ENCODE results near the gene KATNB1.
A peak's percentile ranks its signal among the peaks of the same experiment; 100 is the strongest.
"Not testable (repeated sequence)": the region's sequence is repeated elsewhere in the genome, so short reads cannot be mapped to it uniquely, and the experiment has no call there.

Gene KATNB1

DNA sequence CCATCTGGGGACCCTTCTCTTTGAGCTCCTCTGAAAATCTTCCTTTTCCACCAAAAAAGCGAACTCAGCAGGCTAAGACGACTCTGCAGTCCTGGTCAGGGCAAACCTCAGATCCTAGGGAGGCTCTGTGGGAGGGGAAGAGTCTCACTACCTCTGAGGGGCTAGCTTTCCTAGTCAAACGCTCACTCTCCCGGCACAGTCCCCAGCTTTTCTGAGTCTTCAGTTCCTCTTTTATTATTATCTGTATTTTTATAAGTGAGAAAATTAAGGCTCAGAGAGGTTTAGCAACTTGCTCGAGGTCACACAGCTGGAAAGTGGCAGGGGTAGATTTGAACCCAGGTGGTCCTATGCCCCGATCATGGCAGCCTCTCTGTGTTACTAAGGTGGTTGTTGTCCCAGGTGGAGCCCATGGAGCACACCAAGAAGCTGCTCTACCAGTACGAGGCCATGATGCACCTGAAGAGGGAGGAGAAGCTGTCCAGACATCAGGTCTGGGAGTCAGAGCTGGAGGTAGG, 9.1 kb upstream of the KATNB1 start:
- no peak for DNase-seq

DNA sequence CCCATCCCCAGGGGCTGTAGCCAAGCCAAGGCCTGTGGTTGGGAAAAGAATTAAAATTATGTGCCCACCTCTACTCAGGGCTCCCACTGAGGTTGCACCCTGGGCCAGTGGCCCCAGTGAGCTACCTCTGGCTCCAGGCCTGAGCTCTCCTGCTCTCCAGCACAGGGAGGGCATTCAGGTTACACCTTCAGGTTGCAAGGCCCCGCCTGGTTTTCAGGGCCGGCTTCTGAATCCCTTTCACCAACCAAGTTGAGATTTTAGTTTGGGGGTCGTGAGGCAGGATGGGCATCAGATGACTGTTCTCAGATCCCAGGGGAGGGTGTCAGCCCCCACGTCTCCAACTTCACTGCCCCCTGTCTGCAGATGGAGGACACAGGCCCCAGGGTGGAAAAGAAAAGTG, 8.0 kb upstream of the KATNB1 start:
- no peak for DNase-seq

DNA sequence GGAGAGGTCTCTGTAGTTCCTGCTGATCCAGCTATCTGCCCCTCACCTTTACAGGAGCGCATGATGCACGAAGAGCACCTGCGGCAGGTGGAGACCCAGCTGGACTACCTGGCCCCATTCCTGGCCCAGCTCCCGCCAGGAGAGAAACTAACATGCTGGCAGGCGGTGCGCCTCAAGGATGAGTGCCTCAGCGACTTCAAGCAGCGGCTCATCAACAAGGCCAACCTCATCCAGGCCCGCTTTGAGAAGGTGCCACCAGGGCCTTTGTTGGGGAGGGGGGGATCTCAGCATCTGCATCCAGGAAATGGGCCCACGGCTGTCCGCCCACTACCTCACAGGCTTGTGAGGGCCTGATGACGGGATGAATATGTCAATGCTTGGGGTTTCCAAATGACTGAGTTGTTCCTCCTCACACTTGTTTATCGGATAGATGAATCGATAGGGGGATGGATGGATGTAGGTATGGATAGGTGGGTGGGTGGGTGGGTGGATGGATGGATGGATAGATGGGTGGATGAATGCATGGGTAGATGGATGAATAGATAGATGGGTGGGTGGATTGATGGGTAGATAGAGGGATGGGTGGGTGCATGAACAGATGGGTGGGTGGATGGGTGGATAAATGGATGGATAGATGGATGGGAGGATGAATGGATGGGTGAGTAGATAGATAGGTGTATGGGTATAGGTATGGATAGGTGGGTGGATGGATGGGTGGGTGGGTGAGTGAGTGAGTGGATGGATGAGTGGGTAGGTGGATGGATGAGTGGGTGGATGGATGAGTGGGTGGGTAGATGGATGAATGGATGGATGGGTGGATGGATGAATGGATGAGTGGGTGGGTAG, 7.0 kb upstream of the KATNB1 start:
- no peak for DNase-seq

DNA sequence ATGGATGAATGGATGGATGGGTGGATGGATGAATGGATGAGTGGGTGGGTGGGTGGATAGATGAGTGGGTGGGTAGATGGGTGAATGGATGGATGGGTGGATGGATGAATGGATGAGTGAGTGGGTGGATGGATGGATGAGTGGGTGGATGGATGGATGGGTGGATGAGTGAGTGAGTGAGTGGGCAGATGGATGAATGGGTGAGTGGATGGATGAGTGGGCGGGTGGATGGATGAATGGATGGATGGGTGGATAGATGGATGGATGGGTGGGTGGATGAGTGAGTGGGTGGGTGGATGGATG, 6.4 kb upstream of the KATNB1 start:
- DNase-seq, result no peak

DNA sequence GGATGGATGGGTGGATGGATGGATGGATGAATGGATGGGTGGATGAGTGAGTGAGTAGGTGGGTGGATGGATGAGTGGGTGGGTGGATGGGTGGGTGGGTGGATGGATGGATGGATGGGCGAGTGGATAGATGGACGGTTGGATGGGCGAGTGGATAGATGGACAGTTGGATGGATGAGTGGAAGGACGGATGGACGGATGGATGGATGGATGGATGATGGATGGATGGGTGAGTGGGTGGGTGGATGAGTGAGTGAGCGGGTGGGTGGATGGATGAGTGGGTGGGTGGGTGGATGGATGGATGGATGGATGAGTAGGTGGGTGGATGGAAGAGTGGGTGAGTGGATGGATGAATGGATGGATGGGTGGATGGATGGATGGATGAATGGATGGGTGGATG, 5.7 kb upstream of the KATNB1 start:
- DNase-seq, result not testable (repeated sequence)

DNA sequence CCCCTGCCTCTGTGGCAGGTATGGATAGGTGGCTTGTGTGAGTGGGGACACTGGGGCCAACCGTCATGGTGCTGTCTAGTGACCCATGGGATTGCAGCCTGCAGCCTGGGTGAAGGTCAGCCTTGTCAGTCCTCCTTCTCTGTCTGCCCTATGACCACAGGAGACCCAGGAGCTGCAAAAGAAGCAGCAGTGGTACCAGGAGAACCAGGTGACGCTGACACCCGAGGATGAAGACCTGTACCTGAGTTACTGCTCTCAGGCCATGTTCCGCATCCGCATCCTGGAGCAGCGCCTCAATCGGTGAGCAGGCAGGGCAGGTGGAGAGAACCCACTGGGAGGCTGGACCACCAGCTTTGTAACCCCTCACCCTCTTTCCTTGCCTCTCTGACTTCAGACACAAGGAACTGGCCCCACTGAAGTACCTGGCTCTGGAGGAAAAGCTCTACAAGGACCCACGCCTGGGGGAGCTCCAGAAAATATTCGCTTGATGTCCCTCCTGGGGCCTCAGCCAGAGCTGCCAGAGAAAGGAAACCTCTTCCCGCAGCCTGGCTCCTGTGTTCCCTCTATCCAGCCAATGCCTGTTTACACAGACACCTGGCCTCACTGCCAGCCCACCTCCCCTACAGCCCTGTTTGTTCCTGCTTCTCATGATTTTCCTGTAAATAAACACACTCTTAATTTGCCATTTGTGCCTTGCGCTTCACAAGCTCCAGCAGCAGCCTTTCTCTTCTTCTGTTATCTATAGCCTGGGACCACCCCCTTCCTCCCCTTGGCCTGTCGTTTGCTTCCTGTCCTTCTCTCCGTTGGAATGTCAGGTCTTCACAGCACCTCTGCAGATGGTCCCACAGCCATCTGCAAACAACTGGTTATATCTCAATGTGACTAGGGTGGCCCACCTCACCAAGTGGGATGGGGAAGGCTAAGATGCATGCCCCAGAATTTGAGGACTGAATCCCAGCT, 4.5 kb upstream of the KATNB1 start:
- DNase-seq, result no peak

DNA sequence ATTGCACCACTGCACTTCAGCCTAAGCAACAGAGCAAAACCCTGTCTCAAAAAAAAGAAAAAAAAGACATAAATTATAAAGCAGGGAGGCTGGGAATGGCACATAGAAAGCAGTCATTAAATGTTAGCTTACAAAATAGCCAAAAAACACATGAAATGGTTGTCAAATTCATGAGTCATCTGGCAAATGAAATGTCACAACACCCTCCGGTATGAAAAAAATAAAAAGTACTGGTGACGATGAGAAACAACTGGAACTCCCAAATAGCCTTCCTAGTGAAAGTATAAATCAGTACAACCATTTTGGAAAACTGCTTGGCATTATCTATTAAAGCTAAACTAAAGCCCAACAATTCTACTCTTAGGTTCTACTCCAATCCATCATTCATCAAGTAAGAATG, 3.5 kb upstream of the KATNB1 start:
- no peak for DNase-seq

DNA sequence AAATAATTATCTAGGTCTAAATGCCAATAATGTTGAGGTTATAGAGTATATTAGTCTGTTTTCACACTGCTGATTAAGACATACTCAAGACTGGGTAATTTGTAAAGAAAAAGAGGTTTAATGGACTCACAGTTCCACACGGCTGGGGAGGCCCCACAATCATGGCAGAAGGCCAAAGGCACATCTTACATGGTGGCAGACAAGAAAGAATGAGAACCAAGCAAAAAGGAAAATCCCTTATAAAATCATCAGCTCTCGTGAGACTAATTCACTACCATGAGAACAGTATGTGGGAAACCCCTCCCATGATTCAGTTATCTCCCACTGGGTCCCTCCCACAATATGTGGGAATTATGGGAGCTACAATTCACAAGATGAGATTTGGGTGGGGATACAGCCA, 2.9 kb upstream of the KATNB1 start:
- DNase-seq, result no peak

DNA sequence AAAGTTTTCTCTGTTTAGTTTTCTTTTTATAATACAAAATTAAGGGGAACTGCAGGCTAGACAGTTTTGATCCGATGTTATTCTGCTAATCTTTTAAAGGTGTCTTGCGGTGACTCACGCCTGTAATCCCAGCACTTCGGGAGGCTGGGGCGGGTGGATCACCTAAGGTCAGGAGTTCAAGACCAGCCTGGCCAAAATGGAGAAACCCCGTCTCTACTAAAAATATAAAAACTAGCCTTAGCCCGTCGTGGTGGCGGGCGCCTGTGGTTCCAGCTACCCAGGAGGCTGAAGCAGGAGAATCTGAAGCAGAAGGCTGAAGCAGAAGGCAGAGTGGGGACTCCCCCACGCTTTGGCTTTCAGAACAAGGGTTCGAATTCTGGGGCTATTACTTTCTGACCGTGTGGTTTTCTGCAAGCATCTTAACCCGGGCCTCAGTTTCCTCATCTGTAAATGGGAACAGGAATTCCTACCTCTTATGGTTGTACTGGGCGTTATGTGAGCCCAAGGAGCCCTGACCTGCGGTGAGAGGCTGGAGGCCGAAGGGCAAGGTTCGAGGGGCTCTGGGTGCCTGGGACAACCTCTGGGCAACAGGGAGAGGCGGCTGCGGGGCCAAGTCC, 1.2 kb upstream of the KATNB1 start:
- DNase-seq, result no peak

DNA sequence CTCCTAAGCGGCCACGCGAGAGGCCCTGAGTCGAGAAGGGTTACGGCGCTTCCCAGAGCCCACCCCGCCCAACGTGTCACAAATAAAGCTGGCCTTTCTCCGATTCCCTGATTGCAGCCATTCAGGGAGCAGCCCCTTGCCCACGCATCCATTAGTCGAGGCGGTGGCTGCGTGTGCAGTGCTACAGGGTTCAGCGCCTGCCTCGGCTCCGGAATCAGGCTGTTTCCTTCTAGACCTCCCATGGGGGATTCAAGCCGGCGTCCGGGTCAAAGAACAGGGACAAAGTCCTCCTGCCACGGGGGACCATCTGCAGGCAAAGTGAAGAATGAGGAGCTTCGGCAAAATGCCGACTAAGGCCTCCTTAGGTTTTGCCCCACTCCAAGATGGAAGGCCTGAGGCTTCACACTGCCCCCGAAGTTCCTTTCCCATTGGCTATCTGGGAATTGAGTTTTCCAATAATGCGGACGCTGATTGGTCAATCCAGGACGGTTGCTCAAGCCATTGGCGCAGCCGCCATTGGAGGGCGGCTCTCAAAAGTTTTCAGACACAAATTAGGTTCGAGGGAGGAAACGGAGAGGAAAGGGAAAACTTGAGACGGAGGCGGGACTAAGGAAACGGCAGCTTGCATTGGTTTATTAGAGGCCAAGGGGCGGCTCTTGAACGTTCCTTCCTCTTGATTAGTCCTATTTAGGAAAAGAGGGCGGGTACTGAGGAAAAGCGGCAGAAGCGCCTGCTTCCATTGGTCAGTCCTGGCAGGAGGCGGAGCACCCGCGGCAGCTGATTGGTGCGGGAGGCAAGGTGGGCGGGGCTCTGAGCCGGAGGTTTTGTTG, 430 bp upstream of the KATNB1 start:
- DNase-seq, result peak; percentile 100

DNA sequence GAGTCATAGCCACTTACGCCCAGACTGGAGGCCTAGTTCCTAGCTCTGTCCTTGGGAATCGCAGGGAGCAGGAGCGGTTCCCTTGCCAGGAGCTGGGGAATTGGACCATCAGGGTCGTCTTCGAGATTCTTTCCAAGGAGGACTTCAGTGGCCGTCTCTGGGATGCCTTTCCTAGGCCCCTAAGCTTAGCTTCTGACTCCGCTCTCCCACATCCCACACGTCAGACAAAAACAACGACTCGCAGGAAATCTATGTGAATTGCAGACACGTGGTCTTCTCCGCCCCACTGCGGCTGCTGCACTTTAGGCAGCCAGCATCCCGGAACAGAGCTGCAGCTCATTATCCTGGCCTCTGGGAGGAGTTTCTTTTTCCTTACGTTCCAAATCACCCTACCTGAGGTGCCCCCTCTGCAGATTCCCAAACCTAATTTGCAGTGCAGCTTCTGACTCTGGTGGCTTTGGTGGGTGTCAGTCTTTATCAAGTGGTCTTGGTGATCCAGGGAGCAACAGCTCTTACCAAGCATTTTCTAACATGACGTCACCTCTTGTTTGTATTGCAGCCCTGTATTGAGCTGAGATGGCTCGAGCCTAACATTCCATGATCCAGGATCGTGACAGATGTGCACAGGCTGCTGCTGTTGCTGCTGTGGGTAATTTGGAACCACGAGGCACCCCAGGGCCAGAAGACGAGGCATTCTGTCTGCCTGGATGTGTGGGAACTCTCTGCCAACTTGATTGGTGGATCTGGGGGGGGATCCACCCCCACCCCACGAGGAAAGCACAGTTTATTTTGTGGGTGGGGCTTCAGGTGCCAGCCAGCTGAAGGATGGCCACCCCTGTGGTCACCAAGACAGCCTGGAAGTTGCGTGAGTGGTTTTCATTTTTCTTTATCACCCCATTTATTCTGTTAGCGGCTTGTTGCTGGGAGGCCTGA, 1.1 kb downstream of the KATNB1 start:
- DNase-seq, result peak; percentile 79

DNA sequence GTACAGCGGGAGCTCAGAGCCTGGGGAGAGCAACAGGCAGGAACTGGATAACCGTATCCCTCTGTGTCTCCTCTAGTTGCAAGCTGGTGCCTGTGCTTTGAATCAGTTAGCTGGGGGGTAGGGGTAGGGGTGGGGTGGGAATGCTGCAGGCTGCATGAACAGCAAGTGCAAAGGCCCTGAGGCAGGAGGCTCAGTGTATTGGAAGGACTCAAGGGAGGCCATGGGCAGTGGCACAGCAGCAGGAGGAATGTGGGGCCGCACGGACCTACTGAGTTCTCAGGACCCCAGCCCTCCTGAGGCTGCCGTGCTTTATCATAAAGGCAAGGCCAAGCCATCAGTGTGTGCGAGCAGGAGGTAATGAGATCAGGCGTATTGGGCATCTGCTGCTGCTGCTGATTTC, 3.3 kb downstream of the KATNB1 start:
- no peak for DNase-seq

DNA sequence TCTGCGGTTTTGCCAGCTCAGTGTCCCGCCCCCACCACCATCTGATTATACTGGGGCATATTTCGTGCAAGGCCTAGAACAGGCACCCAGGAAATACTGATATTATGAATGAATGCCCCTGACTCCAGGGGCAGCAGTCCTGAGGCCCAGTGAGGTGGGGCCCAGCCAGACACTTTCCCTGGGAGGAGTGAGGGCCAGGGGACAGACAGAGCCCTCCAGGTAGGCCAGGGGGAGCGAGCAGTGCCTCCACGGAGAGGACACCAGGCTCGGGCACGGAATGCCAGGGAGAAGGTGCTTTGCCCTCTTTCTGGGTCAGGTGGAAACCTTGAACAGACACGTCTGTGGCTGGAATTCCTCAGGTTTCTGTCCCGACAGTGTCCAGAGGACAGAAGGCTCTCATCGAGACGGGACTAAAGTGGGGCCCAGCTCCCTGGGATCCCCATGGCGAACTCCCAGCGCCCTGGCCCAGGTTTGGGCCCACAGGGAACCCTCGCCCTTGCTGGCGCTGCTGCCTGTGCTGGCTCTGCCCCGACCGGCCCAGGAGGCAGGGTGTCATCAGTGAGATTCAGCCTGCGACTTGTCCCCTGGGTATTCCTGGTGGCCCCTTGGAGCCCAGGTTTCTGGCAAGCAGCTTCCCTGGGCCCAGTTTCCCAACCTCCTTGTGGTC, 4.3 kb downstream of the KATNB1 start:
- DNase-seq, result no peak

DNA sequence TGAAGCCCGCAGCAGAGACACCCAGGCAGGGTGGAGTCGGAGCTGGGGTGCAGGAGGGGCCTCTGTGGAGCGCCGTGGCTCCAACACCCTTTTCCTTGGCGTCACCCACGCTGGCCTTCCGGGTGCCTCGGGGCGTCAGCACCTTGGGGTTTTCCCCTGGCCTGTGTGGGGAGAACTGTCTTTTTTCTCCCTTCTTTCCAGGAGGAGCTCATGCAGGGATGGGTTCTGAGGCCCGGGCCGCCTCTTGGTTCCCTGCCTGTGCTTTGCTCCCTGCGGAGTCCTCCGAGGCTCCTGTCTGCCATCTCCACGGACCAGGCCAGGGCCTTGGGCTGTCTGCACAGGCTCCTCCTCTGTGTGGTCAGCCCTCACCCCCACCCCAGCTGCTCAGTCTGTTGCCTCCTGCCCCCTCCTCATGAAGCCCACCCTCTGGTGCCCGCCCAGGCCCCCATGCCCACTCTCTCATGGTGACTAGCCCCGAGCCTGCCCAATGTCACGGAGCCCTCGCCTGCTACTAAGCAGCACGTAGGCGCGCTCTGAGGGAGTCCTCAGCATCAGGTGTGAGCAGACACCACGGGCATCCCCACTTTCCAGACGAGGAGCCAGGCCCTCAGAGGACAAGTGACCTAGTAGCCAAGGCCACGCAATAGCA, 5.0 kb downstream of the KATNB1 start:
- DNase-seq, result no peak

DNA sequence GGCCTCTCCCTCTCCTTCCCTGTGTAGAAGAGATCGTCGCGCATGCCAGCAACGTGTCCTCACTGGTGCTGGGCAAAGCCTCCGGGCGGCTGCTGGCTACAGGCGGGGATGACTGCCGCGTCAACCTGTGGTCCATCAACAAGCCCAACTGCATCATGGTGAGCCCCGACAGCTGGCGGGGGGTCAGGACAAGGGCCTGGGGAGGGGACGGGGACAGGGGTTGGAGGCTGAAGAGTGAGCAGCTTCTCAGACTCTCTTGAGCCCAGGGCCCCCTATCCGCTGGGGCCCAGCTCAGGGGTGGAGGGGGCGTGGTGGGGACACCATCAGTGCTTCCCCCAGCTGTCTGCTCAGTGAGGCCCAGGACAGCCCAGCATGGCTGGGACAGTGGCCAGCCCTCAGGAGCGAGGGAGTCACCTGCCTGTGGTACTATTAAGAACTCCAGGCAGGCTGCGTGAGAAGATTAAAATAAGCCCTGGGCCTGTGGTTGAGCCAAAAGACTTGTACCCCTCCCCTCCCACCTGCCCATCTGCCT, 6.2 kb downstream of the KATNB1 start:
- no peak for DNase-seq

DNA sequence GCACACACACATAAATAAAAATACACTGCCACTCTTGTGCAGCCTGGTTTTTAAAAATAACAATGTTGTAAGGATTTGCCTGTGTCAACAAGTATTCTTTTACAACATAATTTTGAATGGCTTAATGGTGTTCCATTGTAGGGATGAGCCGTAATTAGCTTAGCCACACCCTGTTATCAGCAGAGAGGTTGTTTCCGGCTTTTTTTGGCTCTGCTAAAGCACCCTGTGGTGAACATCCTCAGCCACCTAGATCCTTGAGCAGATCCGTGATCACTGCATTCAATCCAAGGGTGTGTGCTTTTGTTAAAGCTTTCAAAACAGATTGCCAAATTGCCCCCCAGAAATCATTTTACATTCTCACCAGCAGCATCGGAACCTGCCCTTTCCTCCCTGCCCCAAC, 7.0 kb downstream of the KATNB1 start:
- no peak for DNase-seq

DNA sequence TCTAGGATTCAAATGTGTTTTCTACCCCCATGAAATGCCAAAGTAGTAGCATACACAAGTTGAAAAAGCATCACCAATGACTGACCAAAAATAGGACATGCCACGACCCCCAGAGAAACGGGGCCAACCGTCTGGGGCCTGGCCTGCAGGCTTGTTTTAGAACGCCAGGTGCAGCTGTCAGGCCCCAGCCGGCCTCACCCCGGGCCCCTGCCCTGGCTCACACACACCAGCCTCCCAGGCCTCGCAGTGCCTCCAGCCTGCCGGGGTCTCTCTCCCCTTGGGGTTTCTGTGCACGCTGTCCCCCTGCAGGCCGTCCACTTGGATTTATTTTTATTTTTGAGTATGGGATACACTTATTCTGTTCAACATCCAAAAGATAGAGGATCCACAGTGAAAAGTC, 7.9 kb downstream of the KATNB1 start:
- no peak for DNase-seq

DNA sequence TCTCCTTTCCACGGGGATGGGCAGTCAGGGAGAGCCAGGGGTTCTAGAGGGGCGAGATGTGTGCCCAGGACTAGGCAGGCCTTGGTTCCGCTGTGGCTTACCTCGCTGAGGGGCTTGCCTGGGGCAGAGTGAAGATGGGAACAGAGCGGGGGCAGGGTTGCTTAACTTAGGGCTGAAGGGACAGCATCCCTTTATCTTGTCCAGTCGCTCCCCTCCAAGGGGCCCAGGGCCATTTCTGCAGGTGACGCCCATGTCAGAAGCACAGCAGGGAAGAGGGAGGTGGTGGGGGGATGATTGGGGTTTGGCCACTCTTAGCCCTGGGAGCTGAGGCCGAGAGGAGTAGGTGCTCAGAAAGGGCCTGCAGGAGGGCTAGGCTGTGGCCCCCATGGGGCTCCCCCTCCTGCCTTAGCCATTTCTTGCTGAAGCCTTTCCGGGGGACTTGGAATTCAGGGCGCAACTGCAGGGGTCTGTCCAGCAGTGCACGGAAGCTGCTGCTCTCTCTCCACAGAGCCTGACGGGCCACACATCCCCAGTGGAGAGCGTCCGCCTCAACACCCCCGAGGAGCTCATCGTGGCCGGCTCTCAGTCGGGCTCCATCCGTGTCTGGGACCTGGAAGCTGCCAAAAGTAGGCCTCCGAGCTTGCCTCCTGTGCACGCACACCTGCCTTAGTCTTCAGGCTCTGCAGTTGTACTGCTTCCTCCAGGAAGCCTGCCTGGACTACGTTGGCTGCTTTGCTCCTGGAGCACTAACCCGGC, 8.5 kb downstream of the KATNB1 start:
- no peak for DNase-seq

DNA sequence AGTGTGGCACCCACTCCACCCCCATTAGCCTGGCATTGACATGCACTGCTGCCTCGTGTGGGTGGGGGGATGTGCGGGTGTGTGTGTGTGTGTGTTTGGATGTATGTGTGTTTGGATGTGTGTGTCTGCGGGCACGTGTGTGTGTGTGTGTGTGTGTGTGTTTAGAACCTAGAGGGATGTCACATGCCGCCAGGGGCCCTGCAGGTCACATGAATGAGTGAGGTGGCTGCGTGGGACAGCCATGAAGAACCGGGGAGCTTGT, 9.0 kb downstream of the KATNB1 start:
- DNase-seq, result no peak

DNA sequence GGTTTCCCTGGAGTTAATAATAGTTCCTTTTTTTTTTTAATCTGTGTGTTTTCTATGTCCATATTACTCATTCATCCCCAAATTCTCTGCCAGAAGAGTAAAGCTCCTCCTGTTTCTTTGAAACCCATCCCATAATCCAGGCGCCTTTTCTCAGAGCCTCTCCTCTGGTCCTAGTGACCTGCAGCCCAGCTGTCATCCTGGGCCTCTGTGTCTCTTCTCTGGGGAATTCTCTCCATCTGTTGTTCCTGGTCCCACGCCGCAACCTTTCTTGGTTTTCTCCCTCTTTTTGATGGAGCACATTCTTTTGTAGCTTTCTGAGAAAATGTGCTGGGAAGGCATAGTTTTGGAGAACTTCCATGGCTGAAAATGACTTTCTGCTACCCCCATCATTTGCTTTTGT, 10.2 kb downstream of the KATNB1 start:
- DNase-seq, result peak; percentile 61

All from NCI-H2171 treated with DMSO at 0.1 percent for 48 hours (cell line).